Middle frontal gyrus (tissue), 1 donor: ENCODE measurements around the gene TMEM39B.
"Not testable (repeated sequence)": the region's sequence is repeated elsewhere in the genome, so short reads cannot be mapped to it uniquely, and the experiment has no call there.

Experiments used
- DNase-seq: peaks from one replicate; pipeline ENCODE4 v3.0.0-alpha.2; 2015; ENCODE audit warnings: low spot score; ENCODE audit errors: extremely low spot score

The TMEM39B gene

DNA sequence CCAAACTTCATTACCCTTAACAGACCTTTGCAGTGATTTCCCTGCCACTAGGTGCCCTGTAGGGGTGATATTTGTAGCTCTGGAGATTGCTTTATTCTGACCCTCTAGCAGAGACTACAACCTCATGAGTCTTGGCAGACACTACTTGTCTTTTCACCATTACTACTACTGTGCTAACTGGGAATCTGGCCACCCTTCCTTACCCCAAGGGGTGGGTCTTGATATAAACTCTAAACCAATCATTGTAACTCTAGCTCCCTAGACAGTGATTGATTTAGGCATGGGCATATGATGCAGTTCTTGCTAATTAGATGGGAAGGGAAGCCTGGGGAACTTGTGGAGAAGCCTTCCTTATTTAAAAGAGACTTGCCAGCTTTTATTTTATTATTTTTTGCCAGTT is 39.0 kb downstream of the TMEM39B start:
- no peak for DNase-seq

- DNase-seq: no peak
These were observed 40.2 kb downstream of the TMEM39B start for GRCh38 chr1:32112806-32113375.

- not testable (repeated sequence) for DNase-seq
These were observed 40.7 kb downstream of the TMEM39B start for GRCh38 chr1:32113436-32113835.

DNA sequence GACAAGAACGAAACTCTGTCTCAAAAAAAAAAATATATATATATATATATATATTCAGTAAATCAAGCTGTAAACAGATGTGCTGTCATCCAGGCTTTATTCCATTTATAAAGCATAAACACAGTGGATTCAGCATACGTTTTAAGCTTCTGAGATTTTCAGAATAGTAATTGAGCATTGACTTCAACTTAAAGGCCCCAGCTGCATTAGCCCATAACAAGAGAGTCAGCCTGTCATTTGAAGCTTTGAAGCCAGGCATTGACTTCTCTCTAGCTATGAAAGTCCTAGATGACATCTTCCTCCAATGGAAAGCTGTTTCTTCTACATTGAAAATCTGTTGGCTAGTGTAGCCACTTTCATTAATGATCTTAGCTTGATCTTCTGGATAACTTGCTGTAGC is 41.7 kb downstream of the TMEM39B start:
- DNase-seq: no peak

DNA sequence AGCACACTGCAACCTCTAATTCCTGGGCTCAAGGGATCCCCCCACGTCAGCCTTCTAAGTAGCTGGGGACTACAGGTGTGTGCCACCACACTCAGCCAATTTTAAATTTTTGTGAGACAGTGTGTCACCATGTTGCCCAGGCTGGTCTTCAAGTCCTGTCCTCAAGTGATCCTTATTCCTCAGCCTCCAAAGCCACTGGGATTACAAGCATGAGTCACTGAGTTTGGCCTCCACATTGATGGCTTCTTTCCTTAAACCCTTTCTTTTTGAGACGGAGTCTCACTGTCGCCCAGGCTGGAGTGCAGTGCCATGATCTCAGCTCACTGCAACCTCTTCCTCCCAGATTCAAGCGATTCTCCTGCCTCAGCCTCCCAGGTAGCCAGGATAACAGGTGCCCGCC is 42.8 kb downstream of the TMEM39B start:
- DNase-seq: no peak

- DNase-seq: no peak
These were observed 43.8 kb downstream of the TMEM39B start for GRCh38 chr1:32116531-32116930.

- DNase-seq: no peak
These were observed 49.4 kb downstream of the TMEM39B start for GRCh38 chr1:32122151-32122550.

GRCh38 chr1:32123361-32123760 is 50.6 kb downstream of the TMEM39B start:
- not testable (repeated sequence) for DNase-seq

- no peak for DNase-seq
These were observed 52.6 kb downstream of the TMEM39B start for GRCh38 chr1:32125313-32125712.

- DNase-seq: no peak
These were observed 54.0 kb downstream of the TMEM39B start for GRCh38 chr1:32126770-32127169.

GRCh38 chr1:32127409-32128198 is 54.9 kb downstream of the TMEM39B start:
- DNase-seq: no peak

DNA sequence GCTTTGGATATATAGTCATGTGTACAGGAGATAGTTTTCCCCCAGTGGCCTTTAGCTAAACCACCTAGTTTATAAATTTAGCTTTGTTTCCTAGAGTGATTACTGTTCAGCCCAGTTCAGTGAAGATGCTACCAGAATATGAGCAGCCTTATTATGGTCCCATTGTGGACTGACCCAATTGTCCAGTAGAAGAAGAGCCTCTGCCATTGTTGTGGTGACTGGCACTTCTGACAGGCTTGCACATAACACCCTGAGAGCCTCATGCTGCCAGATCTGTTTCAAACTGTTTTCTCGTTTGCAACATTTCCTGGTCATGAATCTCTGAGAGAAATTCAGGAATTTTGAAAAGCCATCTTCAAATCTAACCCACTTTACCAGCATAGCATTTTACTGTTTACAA is 55.7 kb downstream of the TMEM39B start:
- no peak for DNase-seq

DNA sequence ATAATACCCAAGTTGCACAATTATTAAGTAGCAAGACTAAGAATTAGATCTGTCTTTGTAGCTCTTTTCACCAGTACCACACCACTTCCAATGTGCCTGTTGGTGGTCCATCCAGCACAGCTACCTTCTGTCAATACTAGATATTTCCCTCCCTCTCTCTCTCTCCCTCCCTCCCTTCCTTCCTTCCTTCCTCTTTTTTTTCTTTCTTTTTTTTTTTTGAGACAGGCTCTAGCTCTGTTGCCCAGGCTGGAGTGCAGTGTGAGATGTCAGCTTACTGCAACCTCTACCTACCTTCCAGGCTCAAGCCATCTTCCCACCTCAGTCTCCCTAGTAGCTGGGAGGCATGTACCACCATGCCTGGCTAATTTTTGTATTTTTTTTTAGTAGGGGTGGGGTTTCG is 56.2 kb downstream of the TMEM39B start:
- DNase-seq: no peak

DNA sequence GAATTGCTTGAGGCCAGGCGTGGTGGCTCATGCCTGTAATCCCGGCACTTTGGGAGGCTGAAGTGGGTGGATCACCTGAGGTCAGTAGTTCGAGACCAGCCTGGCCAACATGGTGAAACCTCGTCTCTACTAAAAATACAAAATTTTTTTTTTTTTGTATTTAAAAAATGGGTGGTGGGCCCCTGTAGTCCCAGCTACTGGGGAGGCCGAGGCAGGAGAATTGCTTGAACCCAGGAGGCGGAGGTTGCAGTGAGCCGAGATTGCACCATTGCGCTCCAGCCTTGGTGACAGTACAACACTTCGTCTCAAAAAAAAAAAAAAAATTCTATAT is 61.2 kb downstream of the TMEM39B start:
- not testable (repeated sequence) for DNase-seq

GRCh38 chr1:32137111-32137510 is 64.4 kb downstream of the TMEM39B start:
- no peak for DNase-seq

- DNase-seq: no peak
These were observed 66.2 kb downstream of the TMEM39B start for GRCh38 chr1:32138965-32139364.

DNA sequence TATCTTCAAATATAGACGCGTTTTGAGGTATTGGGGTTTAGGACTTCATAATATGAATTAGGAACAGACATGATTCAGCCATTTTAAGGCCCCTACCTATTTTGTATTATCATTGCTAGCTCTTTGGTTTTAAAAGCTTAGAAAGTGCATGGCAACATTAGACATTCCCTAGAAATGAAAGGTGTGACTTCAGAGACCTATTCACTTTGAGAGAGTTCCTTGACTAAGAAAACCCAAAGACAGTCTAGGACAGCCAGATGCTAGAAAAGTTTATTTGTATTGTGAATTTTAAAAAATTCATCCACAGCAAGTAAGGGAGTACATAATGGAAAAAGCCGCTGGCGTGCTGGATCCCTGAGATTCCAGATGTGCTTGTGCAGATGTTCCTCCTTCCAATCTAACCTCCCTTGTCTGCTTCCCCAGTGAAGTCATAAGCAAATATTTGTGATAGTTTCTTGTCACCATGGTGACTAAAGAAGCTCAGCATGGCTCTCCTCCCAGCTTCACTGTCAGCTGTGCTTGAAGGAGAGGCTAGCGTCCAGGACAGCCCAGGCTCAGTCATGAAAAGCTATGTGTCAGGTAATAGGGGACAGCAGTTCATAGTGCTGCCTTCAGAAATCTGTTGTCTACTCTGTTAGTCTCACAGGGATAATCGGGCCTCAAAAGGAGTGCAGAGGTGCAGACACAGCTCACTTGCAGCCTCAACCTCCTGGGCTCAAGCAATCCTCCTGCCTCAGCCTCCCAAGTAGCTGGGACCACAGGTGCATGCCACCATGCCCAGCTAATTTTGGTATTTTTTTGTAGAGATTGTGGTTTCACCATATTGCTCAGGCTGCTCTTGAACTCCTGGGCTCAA is 69.9 kb downstream of the TMEM39B start:
- no peak for DNase-seq

- not testable (repeated sequence) for DNase-seq
These were observed 70.6 kb downstream of the TMEM39B start for GRCh38 chr1:32143302-32143695.

DNA sequence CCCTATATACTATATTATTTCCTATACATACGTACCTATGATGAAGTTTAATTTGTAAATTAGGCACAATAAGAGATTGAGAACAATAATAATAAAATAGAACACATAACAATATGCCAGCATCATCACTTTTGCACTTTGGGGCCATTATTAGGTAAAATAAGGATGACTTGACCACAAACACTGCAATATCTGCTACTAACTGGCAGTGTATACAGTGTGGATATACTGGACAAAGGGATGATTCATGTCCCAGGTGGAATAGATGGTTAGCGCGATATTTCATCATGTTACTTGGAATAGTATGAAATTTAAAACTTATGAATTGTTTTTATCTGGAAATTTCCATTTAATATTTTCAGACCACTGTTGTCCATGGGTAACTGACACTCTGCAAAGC is 71.3 kb downstream of the TMEM39B start:
- no peak for DNase-seq

DNA sequence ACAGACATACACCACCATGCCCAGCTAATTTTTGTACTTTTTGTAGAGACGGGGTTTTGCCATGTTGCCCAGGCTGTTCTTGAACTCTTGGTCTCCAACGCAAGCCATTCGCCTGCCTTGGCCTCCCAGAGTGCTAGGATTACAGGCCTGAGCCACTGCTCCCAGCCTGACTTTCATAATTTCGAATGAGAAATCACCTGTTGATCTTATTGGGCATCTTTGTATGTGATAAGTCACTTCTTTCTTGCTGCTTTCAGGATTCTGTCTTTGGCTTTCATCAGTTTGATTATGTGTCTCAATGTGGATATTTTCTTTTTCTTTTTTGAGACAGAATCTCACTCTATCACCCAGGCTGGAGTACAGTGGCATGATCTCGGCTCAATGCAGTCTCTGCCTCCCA is 75.1 kb downstream of the TMEM39B start:
- not testable (repeated sequence) for DNase-seq

GRCh38 chr1:32150847-32151246 is 78.1 kb downstream of the TMEM39B start:
- DNase-seq: no peak

GRCh38 chr1:32151319-32151787 is 78.6 kb downstream of the TMEM39B start:
- DNase-seq: no peak
